Fibroblast of gingiva (primary cell): ENCODE measurements around the gene FLRT3.

Source experiments
- DNase-seq: peaks from one replicate; pipeline ENCODE4 v3.0.0-alpha.2; 2011; ENCODE audit warnings: low read depth

Gene FLRT3

DNA sequence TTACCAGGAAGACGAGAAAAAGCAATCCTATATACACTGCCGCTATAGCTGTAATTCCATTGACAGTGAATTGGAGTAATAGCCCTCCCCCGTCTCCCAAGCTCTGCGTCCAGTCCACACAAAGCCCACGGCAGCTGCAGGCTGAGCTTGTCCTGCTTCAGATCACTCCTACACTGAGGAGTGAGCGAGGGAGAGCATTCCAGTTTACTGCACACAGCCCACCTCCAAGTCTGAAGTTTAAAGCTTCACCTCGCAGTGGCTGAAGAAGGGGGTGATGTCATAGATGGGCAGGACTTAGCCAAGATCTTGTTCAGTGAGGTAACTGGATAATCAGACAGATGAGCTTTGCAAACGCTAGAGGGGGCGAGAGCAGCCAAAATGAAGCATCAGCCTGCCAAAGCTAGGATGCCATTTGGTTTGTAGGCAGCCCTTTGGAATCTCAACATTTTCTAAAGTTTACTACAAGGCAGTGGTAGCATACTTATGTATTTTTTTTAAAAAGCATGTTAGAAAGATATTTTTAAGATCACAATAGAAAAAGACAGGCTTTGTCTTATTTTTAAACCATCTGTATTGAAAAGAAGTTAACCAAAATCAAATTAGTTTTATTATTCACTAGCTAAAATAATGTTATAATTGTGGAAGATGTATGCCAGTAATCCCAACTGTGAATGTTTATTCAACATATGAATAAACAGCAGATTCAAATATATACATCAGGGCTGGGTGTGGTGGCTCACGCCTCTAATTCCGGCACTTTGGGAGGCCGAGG is at the start of gene FLRT3:
FLRT3 (minus strand) TSS at position 213 of the 772 bp plus-strand sequence. CDS start 10,106 bp downstream, outside the sequence.
- peak; percentile 92 for DNase-seq

- no peak for DNase-seq
These were observed 49.3 kb upstream of the FLRT3 start for GRCh38 chr20:14386726-14387125.

- DNase-seq, result no peak
These were observed 47.8 kb upstream of the FLRT3 start for GRCh38 chr20:14385176-14385740.

- peak; percentile 86 for DNase-seq
These were observed 47.2 kb upstream of the FLRT3 start for GRCh38 chr20:14384416-14385175.

DNA sequence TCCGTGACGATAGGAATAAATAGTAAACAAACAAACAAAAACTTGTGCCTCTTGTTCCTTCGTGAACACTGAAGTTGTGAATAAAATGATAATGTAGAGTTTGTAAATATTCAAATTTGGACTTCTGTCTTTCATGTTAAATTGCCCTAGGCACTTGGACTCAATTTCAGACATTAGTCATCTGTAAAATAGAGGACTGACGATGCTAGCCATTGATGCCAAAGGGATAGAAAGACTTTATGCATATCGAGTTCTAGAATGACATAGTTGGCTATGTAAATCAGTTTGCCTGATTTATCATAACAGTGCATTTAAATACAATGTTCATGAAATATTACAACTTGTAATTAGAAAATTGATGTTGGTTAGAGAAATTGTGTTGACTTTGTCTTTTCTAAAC is 45.9 kb upstream of the FLRT3 start:
- DNase-seq, result peak; percentile 34

DNA sequence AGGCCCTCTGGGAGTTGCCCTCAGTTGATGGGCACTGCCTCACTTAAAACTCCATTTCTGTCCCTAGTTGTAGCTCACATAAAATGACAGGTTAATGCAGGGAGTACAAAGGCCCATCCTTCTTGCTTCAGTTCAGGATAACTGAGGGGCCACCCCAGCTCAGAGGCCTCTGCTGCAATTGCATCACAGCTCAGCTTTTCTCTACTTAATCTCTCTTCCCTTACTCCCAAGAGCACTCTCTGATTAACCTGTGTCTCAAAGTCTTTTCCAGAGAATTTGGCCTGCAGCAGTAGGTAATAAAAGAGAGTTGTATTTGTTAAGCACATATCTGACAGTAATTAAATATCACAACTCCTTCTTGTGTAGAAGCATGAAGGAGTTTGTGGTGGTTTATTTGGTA is 40.9 kb upstream of the FLRT3 start:
- DNase-seq, result no peak

GRCh38 chr20:14375416-14375985 is 38.1 kb upstream of the FLRT3 start:
- DNase-seq, result no peak

DNA sequence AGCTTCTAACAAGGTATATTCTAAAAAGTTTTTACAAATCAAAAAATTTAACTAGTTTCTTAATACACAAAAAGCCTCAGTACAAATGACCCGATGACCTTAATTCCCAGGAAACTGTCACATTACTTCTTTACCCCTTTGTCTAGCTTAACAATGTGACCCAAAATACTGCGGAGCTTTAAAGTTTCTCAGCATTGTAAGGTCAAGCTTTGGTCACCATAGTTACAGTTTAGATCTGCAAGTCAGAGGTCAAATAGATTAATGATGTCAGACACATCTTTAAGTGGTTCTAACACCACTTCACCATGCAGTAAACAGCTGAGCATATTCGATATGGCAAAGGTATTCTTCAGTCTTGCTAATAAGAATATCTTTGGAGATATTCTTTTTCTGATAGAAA is 36.8 kb upstream of the FLRT3 start:
- DNase-seq, result no peak

DNA sequence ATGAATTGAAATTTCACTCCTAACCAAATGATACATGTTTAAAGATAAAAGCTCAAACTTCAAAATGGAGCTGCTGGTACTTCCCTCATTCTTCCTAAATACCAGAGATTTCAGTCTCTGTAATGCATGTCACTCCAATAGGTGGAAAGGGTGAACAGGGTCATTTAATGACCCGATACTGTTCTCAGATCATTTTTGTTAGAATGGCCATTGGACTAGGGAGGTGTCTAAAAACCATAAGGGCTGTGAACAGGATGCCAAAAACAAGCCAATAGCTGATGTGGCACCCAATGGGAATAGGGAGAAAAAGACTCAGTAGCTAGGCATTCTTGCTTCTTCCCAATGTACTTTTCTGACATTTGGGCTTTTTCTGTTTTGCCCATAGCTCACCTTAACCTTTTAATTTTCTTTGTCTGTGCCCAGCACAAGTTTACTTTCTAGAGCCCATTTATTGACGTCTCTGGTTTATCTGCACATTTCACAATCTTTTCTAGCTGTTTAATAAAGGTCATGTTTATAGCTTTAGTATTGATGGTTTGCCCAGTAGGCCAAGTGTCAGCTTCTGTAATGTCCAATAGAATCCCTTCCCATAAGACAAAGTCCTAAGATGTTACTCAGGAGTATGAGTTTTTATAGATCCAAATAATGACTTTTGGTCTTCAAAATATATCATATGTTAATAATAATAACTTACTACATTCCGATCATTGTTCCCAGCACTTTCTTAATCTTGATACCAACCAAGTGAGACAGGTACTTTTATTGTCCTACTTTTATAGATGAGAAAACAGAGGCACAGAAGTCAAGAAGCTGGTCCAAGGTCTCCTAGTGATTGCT is 24.3 kb upstream of the FLRT3 start:
- DNase-seq, result no peak

- no peak for DNase-seq
These were observed 23.0 kb upstream of the FLRT3 start for GRCh38 chr20:14360416-14360815.

DNA sequence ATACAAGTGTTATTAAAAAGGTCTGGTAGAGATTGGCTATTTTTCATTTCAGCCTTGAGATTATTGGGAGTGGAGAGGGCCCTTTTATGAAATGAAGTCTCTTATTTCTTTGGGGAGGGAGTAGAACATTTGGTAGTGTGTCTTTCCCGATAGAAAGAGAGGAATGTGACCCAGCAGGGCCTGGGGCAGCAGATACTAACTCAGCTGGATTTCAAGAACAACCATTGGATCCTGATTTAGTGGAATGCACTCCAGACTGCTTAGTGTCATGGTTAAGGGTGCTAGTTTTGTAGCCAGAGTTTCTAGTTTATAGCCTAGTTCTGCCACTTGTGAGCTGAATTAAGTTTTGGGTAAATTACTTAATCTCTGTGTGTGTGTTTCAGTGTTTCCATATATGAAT is 18.4 kb upstream of the FLRT3 start:
- DNase-seq, result no peak

GRCh38 chr20:14344746-14345145 is 7.3 kb upstream of the FLRT3 start:
- DNase-seq, result no peak

GRCh38 chr20:14343491-14344065 is 6.2 kb upstream of the FLRT3 start:
- DNase-seq, result no peak

GRCh38 chr20:14342918-14343317 is 5.5 kb upstream of the FLRT3 start:
- DNase-seq, result no peak

- DNase-seq, result peak; percentile 70
These were observed 4.4 kb upstream of the FLRT3 start for GRCh38 chr20:14341801-14342200.

GRCh38 chr20:14336686-14337085 is 726 bp downstream of the FLRT3 start:
- DNase-seq, result peak; percentile 15

GRCh38 chr20:14335052-14335451 is 2.4 kb downstream of the FLRT3 start:
- no peak for DNase-seq

- peak; percentile 69 for DNase-seq
These were observed 3.0 kb downstream of the FLRT3 start for GRCh38 chr20:14334306-14334930.

GRCh38 chr20:14333721-14334120 is 3.7 kb downstream of the FLRT3 start:
- no peak for DNase-seq

- no peak for DNase-seq
These were observed 4.5 kb downstream of the FLRT3 start for GRCh38 chr20:14332866-14333265.

- no peak for DNase-seq
These were observed 5.8 kb downstream of the FLRT3 start for GRCh38 chr20:14331646-14332045.
